ENCODE results near the gene UBE2L3. TPM values are rescaled to one million over a fixed set of nuclear protein-coding genes. Genes with fewer than 3 reads are reported as not detected.

UBE2L3 gene
- polyA plus RNA-seq, 1 of the 3 experiments (the other 2 are of a cell fraction): 41.2 TPM

DNA sequence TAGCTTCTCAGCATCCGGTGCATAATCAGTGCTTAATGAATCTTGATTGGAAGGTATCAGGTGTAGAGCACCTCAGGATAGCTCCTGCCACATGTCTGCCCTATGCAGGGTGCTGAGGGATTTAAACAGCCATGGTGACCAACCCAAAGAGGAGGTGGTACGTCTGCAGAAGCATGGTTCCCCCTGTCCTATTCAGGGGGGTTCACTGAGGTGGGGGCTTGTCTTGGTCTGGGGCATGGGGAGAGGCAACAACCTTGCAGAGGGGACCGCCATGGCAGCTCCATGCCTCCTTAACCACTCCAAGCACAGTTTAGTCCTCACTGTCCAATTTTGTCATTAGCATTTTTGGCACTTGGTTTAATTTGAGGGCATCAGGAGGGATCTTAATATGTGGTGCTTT, 24.9 kb downstream of the UBE2L3 start:
- 100% methylated on average over 1 of the region's 3 CpGs for WGBS (ENCODE audit: low lambda C conversion rate)
- Histone ChIP-seq H3K4me2 (no peak overlapping the region), H3K36me3 (replicated peaks in 1 of 2; ENCODE audit: control insufficient read depth in 1 of 2, insufficient read depth in 2 of 2, low read length in 1 of 2) (peaks cover 29 to 46% of the 10 kb centered on the region in 2 experiments), H3K9me3 (no peaks in the 10 kb centered on the region), H3K9ac (no peak overlapping the region), H3K27ac (ENCODE audit: low read depth in 2 of 2, low read length in 1 of 2) (no peak overlapping the region), H3K4me3 (ENCODE audit: low read depth in 2 of 2, low read length in 1 of 2) (no peak overlapping the region), H4K20me1 (ENCODE audit: insufficient read depth) (peaks cover 100% of the 10 kb centered on the region), H3F3A (replicated peaks; ENCODE audit: insufficient read depth) (peaks cover 3% of the 10 kb centered on the region), H2AFZ (ENCODE audit: low read depth) (no peak overlapping the region), H3K4me1 (ENCODE audit: control insufficient read depth in 1 of 2, insufficient read depth in 2 of 2, low read depth in 1 of 2, low read length in 1 of 2) (peaks cover 0 to 3% of the 10 kb centered on the region in 2 experiments; a peak in 1 of 4 replicates), H3K27me3 (ENCODE audit: insufficient read depth) (no peaks in the 10 kb centered on the region), H3K9me2 (no peaks in the 10 kb centered on the region), H3K79me2 (ENCODE audit: insufficient read depth) (peaks cover 100% of the 10 kb centered on the region)
- DNase-seq: no peak
- TF ChIP-seq MEF2A (IDR thresholded peaks at IDR 0.05; ENCODE audit: borderline replicate concordance, low read depth) (no peak), YY1 (IDR thresholded peaks at IDR 0.05; ENCODE audit: low read depth) (no peak), IRF3 (IDR thresholded peaks at IDR 0.05; ENCODE audit: low read depth, low read length) (no peak), TEAD4 (IDR thresholded peaks at IDR 0.05; ENCODE audit: borderline replicate concordance, insufficient read depth) (no peak), MAX (IDR thresholded peaks at IDR 0.05; ENCODE audit: low read depth) (no peak), POLR2AphosphoS5 (IDR thresholded peaks at IDR 0.05; ENCODE audit: low read depth, low read length) (no peak), MXI1 (IDR thresholded peaks at IDR 0.05; ENCODE audit: low read depth, low read length) (no peak), RFX5 (IDR thresholded peaks at IDR 0.05; ENCODE audit: low read length) (no peak), CHD2 (IDR thresholded peaks at IDR 0.05; ENCODE audit: low read length, partially characterized antibody) (no peak), RCOR1 (IDR thresholded peaks at IDR 0.05; ENCODE audit: low read length) (no peak), ZBTB33 (IDR thresholded peaks at IDR 0.05; ENCODE audit: borderline replicate concordance, low read depth) (no peak), FOXM1 (IDR thresholded peaks at IDR 0.05; ENCODE audit: low read depth) (no peak), RAD21 (IDR thresholded peaks at IDR 0.05; ENCODE audit: low read length) (no peak), GATA2 (CRISPR knock-in tag; IDR thresholded peaks at IDR 0.05) (no peak)
- TF ChIP-seq, protein P1, sequence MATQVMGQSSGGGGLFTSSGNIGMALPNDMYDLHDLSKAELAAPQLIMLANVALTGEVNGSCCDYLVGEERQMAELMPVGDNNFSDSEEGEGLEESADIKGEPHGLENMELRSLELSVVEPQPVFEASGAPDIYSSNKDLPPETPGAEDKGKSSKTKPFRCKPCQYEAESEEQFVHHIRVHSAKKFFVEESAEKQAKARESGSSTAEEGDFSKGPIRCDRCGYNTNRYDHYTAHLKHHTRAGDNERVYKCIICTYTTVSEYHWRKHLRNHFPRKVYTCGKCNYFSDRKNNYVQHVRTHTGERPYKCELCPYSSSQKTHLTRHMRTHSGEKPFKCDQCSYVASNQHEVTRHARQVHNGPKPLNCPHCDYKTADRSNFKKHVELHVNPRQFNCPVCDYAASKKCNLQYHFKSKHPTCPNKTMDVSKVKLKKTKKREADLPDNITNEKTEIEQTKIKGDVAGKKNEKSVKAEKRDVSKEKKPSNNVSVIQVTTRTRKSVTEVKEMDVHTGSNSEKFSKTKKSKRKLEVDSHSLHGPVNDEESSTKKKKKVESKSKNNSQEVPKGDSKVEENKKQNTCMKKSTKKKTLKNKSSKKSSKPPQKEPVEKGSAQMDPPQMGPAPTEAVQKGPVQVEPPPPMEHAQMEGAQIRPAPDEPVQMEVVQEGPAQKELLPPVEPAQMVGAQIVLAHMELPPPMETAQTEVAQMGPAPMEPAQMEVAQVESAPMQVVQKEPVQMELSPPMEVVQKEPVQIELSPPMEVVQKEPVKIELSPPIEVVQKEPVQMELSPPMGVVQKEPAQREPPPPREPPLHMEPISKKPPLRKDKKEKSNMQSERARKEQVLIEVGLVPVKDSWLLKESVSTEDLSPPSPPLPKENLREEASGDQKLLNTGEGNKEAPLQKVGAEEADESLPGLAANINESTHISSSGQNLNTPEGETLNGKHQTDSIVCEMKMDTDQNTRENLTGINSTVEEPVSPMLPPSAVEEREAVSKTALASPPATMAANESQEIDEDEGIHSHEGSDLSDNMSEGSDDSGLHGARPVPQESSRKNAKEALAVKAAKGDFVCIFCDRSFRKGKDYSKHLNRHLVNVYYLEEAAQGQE (IDR thresholded peaks at IDR 0.05; ENCODE audit: low read depth, low read length): no peak
- TF ChIP-seq, protein P2, sequence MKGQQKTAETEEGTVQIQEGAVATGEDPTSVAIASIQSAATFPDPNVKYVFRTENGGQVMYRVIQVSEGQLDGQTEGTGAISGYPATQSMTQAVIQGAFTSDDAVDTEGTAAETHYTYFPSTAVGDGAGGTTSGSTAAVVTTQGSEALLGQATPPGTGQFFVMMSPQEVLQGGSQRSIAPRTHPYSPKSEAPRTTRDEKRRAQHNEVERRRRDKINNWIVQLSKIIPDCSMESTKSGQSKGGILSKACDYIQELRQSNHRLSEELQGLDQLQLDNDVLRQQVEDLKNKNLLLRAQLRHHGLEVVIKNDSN (IDR thresholded peaks at IDR 0.05; ENCODE audit: borderline replicate concordance, low read depth): no peak
- TF ChIP-seq, protein P3, sequence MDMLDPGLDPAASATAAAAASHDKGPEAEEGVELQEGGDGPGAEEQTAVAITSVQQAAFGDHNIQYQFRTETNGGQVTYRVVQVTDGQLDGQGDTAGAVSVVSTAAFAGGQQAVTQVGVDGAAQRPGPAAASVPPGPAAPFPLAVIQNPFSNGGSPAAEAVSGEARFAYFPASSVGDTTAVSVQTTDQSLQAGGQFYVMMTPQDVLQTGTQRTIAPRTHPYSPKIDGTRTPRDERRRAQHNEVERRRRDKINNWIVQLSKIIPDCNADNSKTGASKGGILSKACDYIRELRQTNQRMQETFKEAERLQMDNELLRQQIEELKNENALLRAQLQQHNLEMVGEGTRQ (IDR thresholded peaks at IDR 0.05; ENCODE audit: borderline replicate concordance, low read depth, low read length): no peak
- POLR2A ChIA-PET: no interaction called here
- CTCF ChIA-PET: interaction anchor here (0.5 to 1.7 kb wide), 4 partner anchors 10 to 38 kb away, joined by 3 to 7 read pairs (median 4); no protein-coding TSS in a partner anchor
